PFSK-1 (cell line): ENCODE data around the gene KMT2B.

Source experiments
- POLR2AphosphoS5 ChIP-seq: IDR thresholded peaks from 2 replicates; pipeline ENCODE4 v1.6.1; 2012; ENCODE audit warnings: low read depth, mild to moderate bottlenecking, control low read depth, low read length, moderate library complexity
- REST ChIP-seq, 2 experiments: IDR thresholded peaks; 2 replicates each; pipeline versions ENCODE4 v1.6.1 to v1.8.0; 2011 to 2012; ENCODE audit warnings: low read depth in 2 of 2, low read length in 2 of 2, control low read depth in 1 of 2, inconsistent platforms in 1 of 2, mild to moderate bottlenecking in 1 of 2, moderate library complexity in 1 of 2; ENCODE audit not compliant: insufficient read depth in 1 of 2
- SIN3A ChIP-seq: IDR thresholded peaks from 2 replicates; pipeline ENCODE4 v1.6.1; 2012; ENCODE audit warnings: mild to moderate bottlenecking, low read length, moderate library complexity, borderline replicate concordance; ENCODE audit not compliant: insufficient read depth
- TAF1 ChIP-seq: IDR thresholded peaks from 2 replicates; pipeline ENCODE4 v1.6.1; 2012; ENCODE audit warnings: low read length, control low read depth, borderline replicate concordance; ENCODE audit not compliant: insufficient read depth

- no peak for TF ChIP-seq TAF1
- TF ChIP-seq POLR2AphosphoS5: no peak
- TF ChIP-seq REST (IDR thresholded peaks at IDR 0.05; ENCODE audit: insufficient read depth in 1 of 2, low read depth in 2 of 2, low read length in 2 of 2): no peak
- TF ChIP-seq SIN3A: no peak
Observed at GRCh38 chr19:35695895-35696422, 21.8 kb upstream of the KMT2B start.
